Brain microvascular endothelial cell (primary cell): ENCODE measurements around the gene OR7C1.
"Not testable (repeated sequence)": the region's sequence is repeated elsewhere in the genome, so short reads cannot be mapped to it uniquely, and the experiment has no call there.

Experiments
- DNase-seq: peaks from one replicate; pipeline ENCODE4 v3.0.0-alpha.2; 2020
- H3K27ac ChIP-seq: fragments of 250-450 bp; sonication (Bioruptor Pico); 2 replicates; pipeline ENCODE4 v1.5.1; 2020; ENCODE audit warnings: mild to moderate bottlenecking, moderate library complexity
- H3K27me3 ChIP-seq: fragments of 250-450 bp; sonication (Bioruptor Pico); replicated peaks from 2 replicates; pipeline ENCODE4 v1.5.1; 2020; ENCODE audit warnings: mild to moderate bottlenecking
- H3K36me3 ChIP-seq: fragments of 250-450 bp; sonication (Bioruptor Pico); replicated peaks from 2 replicates; pipeline ENCODE4 v1.5.1; 2020; ENCODE audit warnings: mild to moderate bottlenecking
- H3K4me3 ChIP-seq: 2 replicates; pipeline ENCODE4 v1.5.1; 2011; ENCODE audit warnings: low read depth, mild to moderate bottlenecking, control low read depth, low read length, moderate library complexity
- CTCF ChIP-seq: IDR thresholded peaks from 2 replicates; pipeline ENCODE4 v1.5.1; 2011; ENCODE audit warnings: low read depth, mild to moderate bottlenecking, moderate library complexity, low read length, control low read depth, inconsistent platforms; ENCODE audit errors: missing control alignments
- in situ Hi-C: cut with HindIII; loops from 2 replicates; pipeline ENCODE4 v1.10.0; 2017; ENCODE audit warnings: low sequenced_read_pairs, low pct_ligation_motif_present

Gene OR7C1

GRCh38 chr19:14768001-14768400, 67.0 kb downstream of the OR7C1 start:
- no peak for TF ChIP-seq CTCF
- Histone ChIP-seq H3K4me3 (no peak overlapping the region), H3K27ac (no peak overlapping the region), H3K36me3 (no peaks in the 10 kb centered on the region), H3K27me3 (no peaks in the 10 kb centered on the region)
- DNase-seq = no peak
- in situ Hi-C loops = no loop called here

GRCh38 chr19:14767466-14767971, 67.5 kb downstream of the OR7C1 start:
- in situ Hi-C loops = no loop called here
- H3K27me3 ChIP-seq = no peaks in the 10 kb centered on the region
- no peak overlapping the region for H3K27ac ChIP-seq
- H3K4me3 ChIP-seq = no peak overlapping the region
- H3K36me3 ChIP-seq = no peaks in the 10 kb centered on the region
- TF ChIP-seq CTCF = no peak
- DNase-seq = no peak

- DNase-seq, in situ Hi-C loops, H3K36me3 ChIP-seq, H3K4me3 ChIP-seq, H3K27ac ChIP-seq, H3K27me3 ChIP-seq: not testable (repeated sequence)
Measured at GRCh38 chr19:14765841-14766240, 69.1 kb downstream of the OR7C1 start.

- DNase-seq, H3K27me3 ChIP-seq, H3K4me3 ChIP-seq, in situ Hi-C loops, H3K36me3 ChIP-seq, H3K27ac ChIP-seq: not testable (repeated sequence)
Measured at GRCh38 chr19:14765403-14765802, 69.6 kb downstream of the OR7C1 start.

GRCh38 chr19:14764401-14764800, 70.6 kb downstream of the OR7C1 start:
- Histone ChIP-seq H3K36me3 (no peaks in the 10 kb centered on the region), H3K27ac (no peak overlapping the region), H3K27me3 (no peaks in the 10 kb centered on the region), H3K4me3 (no peak overlapping the region)
- TF ChIP-seq CTCF = no peak
- no peak for DNase-seq
- in situ Hi-C loops = no loop called here

GRCh38 chr19:14763497-14764145, 71.4 kb downstream of the OR7C1 start:
- no peak for DNase-seq
- TF ChIP-seq CTCF = no peak
- Histone ChIP-seq H3K27ac (no peak overlapping the region), H3K4me3 (no peak overlapping the region), H3K27me3 (no peaks in the 10 kb centered on the region), H3K36me3 (no peaks in the 10 kb centered on the region)
- in situ Hi-C loops = no loop called here

- DNase-seq = no peak
- Histone ChIP-seq H3K27me3 (no peaks in the 10 kb centered on the region), H3K27ac (no peak overlapping the region), H3K4me3 (no peak overlapping the region), H3K36me3 (no peaks in the 10 kb centered on the region)
- in situ Hi-C loops = no loop called here
- no peak for TF ChIP-seq CTCF
Measured at GRCh38 chr19:14762111-14762510, 72.9 kb downstream of the OR7C1 start.
